Activated T-cell treated with anti-CD3 and anti-CD28 coated beads for 4 hours (primary cell): Measurements from ENCODE around the gene FUT2.
A peak's percentile ranks its signal among the peaks of the same experiment; 100 is the strongest.
"Not testable (repeated sequence)": the region's sequence is repeated elsewhere in the genome, so short reads cannot be mapped to it uniquely, and the experiment has no call there.

Experiments used
- DNase-seq: peaks from one replicate; pipeline ENCODE4 v3.0.0-alpha.2; 2020

The FUT2 gene

DNA sequence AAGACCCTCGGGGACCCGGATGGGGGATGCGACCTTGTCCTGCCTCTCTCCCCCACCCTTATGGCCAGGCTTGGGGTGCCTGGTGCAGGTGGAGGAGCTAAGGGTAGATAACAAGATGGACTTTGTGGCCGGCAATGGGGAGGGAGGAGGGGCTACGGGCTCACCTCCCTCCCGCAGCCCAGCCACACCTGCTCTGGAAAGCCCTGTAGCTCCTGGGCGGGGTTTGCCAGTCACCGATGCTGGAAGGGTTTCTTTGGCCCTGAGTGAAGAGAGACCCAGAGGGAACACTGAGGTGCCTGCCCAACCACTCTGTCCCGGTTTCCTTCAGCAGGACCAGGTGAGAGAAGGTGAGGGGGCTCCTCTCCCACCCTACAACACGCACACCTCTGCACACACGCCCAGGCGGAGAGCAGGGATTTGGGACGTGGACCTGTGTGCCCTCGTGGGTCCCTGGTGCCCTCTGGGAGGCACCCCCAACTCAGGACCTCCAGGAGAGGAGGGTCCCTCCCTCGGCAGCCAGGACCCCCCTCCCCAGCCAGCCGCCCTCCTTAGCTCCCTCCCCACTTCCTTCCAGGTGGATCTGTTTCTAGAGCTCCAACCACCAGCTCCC, at the start of gene FUT2:
FUT2 (plus strand) TSS at position 229 of the 610 bp plus-strand sequence. CDS start 6,986 bp downstream, outside the sequence.
- DNase-seq: no peak

DNA sequence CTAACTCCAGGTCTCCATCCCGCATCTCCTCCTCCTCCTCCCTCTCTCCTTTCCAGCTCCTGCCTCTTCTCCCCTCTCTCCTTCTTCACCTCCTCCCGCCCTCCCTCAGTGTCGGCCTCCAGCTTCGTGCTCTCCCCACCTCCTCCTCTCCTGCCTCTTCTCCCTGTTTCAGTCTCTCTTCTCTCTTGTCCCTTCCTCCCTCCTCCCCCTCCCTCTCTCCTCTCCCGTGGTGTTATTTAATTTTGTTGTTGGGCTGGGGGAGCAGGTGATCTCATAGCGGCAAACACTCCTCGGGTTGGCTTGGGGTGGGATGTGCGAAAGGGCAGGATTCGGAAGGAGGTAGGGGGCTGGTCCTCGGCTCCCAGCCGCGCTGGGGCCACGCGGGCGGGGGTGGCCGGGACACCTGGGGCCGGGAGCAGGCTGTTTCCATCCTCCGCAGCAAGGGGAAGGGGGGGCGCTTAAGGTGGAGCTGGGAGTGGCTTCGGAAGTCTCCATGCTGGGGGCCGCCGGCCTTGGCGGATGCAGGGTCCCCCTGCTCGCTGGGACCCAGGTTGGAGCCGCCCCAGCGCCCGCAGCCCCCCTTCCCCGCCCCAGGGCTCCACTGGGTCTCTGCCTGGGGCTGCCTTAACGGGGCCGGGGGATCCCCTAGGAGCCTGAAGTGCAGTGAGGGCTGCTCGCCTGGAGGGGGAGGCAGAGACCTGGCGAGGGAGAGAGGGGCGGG, 49.6 kb upstream of the FUT2 start, which contains the start of gene CA11:
CA11 (minus strand) TSS at position 187 of the 721 bp plus-strand sequence. CDS start 555 bp downstream, outside the sequence.
- DNase-seq: peak; percentile 87

DNA sequence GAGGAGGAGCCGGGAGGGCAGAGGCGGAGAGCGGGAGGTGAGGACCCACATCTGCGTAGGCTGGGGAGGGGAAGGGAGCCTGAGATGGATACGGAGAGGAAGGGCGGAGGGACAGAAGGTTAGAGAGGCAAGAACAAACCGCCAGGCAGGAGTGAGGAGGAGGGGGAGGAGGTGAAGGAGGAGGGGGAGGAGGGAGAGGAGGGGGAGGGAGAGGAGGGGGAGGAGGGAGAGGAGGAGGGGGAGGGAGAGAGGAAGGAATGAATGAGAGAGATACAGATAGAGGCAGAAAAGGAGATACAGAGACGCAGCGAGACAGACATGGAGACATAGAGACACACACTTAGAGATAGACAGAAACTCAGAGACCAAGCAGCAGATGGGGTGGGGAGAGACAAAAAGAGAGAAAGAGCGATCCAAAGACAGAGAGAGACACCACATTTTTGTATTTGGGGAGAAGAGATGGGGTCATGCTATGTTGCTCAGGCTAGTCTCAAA, 49.0 kb upstream of the FUT2 start:
- DNase-seq: no peak

DNA sequence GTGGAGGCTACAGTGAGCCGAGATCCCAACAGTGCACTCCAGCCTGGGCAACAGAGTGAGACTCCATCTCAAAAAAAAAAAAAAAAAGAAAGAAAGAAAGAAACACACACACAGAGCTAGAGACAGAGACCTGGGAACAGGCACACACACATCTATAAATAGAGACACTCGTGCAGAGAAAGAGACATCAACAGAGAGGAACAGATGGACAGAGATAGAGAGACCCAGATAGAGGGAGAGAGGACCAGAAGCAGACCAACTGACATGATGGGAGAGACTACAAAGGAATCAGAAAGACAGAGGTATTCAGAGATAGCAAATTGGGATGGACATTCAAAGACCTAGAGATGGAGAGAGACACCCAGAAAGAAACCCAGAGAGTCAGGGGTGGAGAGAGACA, 47.6 kb upstream of the FUT2 start:
- no peak for DNase-seq

DNA sequence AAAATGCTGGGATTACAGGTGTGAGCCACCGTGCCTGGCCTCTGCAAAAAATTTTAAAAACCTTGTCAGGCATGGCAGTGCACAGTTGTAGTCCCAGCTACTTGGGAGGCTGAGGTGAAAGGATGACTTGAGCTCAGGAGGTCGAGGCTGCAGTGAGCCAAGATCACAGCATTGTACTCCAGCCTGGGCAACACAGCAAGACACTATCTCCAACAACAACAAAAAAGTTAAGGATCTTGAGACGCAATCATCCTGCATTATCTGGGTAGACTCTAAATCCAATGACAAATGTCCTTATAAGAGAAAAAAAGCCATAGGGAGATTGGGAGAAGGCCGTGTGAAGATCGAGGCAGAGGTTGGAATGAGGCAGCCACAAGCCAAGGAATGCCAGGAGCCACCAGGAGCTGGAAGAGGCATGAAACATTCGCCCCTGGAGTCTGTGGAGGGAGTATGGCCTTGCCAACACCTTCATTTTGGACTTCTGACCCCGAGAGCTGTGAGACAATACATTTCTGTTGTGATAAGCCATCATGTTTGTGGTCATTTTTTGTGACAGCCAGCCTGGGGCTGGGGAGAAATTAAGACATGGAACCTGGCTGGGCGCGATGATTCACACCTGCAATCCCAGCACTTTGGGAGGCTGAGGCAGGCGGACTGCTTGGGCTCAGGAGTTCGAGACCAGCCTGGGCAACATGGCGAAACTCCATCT, 44.6 kb upstream of the FUT2 start:
- no peak for DNase-seq

DNA sequence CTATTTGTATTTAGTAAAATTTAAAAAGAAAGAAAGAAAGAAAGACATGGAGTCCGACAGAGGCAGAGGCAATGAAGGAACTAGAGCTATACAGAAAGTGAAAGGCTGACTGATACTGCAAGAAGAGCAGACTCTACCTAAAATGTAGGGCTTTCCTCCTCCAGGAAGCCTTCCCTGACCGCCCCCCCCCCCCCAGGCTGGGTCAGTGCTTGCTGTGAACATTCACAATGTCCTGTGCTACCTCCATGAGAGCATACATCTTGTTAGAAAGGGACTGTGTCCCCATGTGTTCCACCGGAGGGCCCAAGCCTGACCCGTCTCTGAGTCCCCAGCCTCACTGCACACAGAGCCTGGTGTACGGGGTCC, 44.1 kb upstream of the FUT2 start:
- no peak for DNase-seq

DNA sequence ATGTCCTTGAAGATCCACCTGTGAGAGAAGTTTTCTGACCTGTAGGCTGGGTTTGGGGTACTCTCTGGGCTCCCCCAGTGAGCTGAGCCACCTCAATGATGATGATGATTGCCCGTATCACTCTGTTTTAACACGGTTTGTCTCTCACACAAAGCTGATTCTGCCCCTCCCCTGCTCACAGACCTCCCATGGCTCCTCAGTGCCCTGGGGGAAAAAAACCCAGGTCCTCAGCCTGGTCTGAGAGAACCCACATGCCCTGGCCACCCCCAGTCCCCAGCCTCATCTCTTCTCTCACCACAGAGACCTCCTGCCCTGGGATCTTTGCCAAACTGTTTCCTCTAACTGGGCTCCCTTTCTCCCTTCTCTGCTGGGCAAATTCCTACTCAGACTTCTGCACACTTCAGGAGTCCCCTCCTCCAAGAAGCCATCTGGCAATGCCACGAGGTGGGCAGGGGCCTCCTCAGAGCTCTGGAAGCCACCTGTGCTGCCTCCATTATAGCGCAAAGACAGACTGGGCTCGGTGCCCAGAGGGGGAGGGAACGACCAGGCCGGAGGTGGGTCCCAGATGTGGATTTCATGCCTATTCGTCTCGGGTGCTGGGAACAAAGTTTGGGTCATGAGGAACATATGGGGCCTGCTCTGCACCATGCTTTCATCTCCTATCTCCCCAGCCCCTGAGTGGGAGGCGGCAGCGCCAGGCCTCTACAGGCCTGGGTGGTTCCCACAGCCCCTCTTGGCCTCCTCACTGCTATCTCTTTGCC, 41.3 kb upstream of the FUT2 start:
- DNase-seq: no peak

DNA sequence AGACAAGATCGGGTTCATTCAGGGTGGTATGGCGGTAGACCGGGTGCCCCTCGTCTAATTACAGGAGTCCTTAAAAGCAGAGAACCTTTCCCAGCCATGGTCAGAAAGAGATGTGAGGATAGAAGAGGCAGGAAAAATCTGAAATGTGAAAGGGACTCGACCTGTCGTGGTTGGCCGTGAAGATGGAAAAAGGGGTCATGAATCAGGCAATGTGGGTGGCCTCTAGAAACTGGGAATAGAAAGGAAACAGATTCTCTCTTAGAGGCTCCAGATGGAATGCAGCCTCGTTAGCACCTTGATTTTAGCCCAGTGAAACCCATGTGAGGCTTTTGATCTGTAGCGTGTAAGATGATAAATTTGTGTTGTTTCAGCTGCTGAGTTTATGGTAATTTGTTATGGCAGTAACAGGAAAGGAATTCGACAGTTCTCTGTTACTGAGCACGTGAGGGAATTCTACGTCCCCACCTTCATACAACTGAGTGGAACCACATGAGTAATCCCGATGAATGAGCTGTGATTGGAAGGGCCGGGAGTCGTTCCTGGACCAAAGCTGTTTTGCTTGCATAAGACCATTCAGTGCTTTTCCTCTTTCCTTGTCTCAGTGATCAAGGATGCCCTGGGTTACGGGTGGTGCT, 38.8 kb upstream of the FUT2 start:
- no peak for DNase-seq

DNA sequence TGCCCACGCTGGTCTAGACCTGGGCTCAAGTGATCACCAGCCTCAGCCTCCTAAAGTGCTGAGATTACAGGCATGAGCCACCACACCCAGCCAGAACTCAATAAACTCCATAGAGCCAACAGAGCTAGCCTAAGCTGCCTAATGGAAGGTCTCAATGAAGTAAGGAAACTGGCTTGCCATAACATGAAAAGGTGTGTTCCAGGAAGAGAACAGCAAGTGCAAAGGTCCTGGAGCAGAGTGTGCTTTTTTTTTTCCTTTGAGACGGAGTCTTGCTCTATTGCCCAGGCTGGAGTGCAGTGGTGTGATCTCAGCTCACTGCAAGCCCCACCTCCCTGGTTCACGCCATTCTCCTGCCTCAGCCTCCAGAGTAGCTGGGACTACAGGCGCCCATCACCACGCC, 37.9 kb upstream of the FUT2 start:
- not testable (repeated sequence) for DNase-seq

DNA sequence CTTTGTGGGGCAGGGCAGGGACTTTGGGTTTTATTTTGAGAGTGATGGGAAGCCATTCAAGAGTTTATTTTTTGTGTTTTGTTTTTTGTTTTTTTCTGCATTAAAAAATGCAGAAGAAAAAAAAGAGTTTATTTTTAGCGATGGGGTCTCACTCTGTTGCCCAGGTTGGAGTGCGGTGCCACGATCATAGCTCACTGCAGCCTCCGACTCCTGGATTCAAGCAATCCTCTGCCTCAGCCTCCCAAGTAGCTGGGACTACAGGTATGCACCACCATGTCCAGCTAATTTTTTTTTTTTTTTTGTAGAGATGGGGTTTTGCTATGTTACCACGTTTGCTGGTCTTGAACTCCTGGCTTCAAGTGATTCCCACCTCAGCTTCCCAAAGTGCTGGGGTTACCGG, 37.3 kb upstream of the FUT2 start:
- DNase-seq: no peak

DNA sequence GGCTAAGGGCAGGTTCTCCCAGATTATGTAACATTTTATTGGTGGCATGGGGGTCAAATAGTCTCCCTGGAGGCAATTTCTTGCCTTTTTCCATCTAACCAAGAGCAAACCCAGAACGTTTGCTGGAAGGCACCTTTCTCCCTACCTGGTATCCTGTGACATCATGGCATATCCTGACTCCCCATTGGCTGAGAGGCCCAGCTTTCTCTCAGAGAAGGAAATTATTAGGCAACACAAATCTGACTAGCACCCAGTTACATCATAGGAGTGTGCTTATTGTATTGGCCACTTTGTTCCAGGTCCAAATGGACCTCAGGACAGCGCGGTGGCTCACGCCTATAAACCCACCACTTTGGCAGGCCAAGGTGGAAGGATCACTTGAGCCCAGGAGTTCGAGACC, 36.0 kb upstream of the FUT2 start:
- no peak for DNase-seq

DNA sequence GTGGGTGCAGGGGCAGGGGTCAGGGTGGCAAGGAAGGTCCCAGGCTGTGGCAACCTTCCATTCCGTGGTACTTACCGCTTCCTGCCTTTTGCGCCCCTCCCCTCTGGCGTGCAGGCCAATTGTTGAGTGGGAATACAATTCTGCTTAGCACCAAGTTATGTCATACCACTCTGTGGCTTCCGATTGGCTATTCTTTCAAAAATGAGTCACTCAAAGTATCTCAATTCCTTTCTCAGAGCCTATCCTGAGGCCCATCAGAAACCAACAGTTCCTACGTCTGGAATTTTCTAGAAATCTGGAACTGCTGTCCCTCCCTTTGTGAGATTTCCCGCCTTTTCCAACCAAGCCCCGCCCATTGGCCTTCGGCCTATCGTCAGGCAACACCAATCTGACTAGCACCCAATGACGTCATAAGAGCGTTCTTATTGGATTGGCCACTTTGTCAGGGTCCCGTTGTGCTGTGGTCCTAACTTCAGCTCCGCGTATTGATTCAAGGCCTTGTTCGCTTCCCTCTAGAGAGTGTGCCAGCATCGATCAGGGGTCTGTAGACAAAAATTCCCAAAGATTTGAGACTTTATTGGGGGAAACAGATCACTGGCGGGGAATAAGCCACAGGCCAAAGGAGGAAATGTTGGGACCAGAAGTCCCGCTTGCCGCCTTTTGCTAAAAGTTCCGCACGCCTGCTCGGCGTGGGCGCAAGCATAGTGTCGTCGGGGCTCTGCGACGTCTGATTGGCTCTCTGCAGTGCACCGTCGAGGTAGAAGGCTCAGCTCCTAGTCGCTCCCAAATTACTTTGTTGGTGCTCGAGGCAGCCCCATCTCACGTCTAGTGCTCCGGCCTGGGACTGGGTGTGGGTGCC, 34.7 kb upstream of the FUT2 start:
- DNase-seq: peak; percentile 68

DNA sequence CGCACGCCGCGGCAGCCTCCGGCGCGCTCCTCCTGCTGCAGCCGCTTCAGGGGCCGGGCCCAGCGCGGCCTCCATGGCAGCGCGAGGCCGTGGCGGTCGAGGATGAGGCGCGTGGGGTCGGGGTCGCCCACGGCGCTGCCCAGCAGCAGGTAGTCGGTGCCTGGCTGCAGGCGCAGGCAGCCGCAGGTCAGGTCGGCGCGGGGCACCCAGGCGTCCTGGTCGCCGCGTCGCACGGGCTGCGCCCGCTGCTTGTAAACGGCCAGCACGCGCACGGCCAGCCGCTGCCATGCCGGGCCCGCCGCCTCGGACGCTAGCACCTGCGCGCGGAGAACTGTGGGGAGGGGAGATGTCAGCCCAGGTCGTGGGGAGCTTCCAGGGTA, 34.1 kb upstream of the FUT2 start:
- no peak for DNase-seq

DNA sequence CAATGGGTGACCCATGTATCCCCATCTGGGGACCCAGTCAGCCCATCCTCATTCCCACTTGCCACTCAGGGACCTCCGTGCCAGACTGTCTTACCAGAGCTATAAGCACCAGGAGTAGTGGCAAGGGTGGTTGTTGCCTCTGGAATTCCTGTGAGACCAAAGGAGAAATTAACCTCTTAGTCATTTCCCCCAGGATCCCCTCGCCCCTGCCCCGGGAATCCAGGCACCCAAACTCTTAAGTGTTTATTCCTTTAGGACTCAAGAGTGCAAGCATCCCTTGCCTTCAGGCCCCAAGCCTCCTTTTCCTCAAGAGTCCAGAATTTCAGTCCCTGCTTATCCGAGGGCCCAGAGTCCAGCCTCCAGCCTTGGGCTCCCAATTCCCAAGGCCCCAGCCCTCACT, 32.1 kb upstream of the FUT2 start:
- DNase-seq: no peak

DNA sequence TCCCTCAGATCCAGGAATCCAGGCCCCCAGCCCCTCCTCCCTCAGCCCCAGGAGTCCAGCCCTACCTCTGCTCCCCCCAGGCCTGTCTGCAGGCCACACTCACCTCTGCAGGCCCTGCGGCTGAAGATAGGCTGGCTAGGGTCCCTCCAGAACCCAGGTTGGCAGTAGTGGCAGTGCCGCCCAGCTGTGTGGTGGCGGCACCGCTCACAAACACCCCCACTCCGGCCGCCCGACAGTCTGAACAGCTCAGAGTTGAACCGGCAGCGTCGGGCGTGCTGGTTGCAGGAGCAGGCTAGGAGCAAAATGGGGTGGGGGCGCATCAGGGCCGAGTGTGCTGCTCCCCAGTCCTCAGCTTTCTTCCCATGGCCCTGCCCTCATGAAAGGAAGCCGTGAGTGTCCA, 31.3 kb upstream of the FUT2 start:
- no peak for DNase-seq

DNA sequence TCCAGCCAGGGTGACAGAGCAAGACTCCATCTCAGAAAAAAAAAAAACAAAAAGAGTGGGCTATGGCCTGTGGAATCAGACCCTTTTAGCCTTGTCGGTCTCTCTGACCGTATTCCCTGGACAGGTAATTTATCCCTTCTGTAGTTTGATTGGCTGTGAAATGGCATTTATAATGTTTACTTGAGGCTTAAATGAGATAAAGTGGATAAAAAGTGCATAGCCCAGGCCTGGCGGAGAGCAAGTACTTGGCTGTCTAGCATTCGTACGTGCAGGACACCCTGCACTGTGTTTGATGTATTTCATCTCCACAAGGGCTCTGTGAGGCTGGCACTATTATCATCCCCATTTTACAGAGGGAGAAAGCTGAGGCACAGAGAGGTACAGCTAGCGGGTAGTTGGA, 30.0 kb upstream of the FUT2 start:
- no peak for DNase-seq

DNA sequence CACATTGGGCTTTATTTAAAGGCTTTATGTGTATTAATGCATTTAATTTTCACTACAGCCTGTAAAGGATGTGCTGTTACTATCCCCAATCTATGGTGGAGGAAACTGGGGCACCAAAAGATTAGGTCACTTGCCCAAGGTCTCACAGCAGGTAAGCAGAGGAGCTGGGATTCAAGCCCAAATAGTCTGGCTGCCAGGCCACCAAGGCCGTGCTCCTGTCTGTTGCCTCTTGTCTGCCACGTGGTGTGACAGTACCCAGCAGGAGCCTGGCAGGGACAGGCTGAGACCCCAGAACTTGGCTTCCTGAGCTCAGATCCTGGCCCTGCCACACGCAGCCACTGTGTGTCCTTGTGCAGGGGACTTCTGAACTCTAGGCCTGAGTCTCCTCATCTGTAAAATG, 27.4 kb upstream of the FUT2 start:
- no peak for DNase-seq

DNA sequence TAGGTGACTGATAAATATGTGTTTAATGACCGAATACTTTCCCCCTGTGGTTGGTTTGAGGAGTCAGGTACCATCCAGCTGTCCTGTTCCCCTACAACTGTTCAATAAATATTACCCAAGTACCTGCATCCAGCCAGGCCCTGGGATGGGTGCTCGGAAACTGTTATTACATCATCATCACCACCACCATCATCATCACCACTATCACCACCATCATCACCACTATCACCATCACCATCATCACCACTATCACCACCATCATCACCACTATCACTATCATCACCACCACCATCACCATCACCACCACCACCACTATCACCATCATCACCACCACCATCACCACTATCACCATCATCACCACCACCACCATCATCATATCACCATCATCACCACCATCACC, 27.0 kb upstream of the FUT2 start:
- DNase-seq: no peak

DNA sequence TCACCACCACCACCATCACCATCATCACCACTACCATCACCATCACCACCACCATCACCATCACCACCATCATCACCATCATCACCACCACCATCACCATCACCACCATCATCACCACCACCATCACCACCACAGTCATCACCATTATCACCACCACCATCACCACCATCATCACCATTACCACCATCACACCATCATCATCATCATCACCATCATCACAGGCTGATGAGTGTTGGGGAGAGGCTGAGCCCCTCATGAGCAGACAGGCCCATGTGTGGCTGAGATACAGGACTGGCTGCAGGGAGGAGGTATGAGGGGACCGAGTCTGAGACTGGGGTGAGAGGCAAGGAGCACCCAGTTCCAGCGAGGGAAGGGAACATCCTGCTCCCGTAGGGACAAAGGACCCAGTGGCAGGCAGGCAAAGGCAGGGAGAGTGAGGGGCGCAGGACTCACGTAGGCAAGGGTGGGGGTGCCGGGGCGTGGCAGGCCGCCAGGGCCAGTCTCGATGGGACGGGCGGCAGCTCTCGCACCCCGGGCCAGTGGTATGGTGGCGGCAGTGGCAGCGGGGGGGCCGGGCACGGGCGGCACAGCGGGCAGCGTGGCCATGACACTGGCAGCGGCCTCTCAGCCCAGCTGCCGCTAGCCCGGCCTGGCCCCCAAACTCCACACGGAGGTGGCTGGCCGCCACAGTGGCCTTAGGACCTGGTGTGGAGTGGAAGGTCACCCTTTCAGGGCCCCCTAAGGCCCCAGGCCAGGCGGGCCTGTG, 25.7 kb upstream of the FUT2 start:
- no peak for DNase-seq

DNA sequence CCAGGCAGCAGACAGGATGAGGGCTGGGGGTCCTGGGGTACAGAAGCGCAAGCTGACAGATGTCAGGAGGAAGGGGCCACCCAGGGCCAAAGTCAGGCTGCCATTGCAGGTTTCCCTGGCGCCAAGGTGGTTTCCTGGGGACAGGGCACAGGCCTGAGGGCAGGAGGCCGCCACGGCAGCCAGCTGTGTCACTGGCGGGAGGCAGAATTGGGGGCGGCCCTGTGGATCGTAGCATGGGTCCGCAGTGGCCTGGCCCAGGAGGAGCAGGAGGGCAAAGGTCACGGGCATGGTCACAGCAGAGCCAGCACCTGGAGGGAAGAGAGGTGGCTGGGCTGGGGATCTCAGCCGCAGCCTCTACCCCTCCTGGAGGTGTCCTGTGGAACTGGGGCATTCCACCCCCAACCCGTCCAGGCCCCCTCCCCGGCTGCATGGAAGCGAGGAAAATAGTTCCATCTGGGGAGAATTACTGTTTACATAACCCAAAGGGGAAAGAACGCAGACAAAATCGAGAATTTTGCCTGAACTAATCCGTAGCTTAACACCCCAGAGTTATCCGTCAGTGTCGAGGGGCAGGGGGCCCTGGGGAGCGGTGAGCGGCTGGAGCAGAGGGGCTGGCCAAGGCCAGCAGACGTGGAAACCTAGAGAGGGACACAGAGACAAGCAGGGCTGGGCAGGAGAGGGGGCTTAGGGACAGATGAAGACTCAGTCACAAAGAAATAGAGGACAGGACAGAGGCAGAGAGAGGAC, 24.9 kb upstream of the FUT2 start:
- no peak for DNase-seq
